ENCODE measurements around the gene ARHGAP24. TPM values are rescaled to one million over a fixed set of nuclear protein-coding genes. Genes with fewer than 3 reads are reported as not detected.
"Not testable (repeated sequence)": the region's sequence is repeated elsewhere in the genome, so short reads cannot be mapped to it uniquely, and the experiment has no call there.

ARHGAP24 gene
- total and polyA plus RNA-seq, 3 experiments from 2014 or later = not detected

DNA sequence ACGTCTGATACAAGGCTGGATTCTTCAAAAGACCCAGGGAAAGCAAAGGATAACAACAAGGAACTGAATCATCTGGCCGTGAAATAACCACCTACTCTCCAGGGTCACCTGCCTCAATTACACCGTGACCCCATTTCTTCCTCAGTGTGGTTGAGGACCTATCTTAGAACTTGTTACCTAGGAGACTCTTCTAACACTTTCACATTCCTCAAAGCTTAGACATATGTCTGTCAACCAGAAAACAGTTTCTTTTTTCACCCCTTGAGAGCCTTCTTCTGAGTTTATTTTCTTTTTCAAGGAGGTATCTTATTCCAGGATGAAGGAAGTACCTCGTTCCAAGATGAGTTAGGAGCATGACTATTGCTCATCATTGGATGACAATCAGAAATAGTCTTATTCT is 337.8 kb downstream of the ARHGAP24 start:
- Histone ChIP-seq H3K4me1 (ENCODE audit: insufficient read depth, low read length) (no peaks in the 10 kb centered on the region), H3K4me3 (ENCODE audit: low read length) (no peak overlapping the region), H3K36me3 (ENCODE audit: insufficient read depth, low read length) (no peaks in the 10 kb centered on the region), H3K27me3 (ENCODE audit: insufficient read depth, low read length, poor library complexity, severe bottlenecking) (no peaks in the 10 kb centered on the region), H3K27ac (ENCODE audit: low read depth, low read length) (no peak overlapping the region), H3K9me3 (ENCODE audit: low read length) (no peaks in the 10 kb centered on the region)
- no peak overlapping the region for H3K4me3 Mint-ChIP-seq
- ChIA-PET CTCF (no interaction called here), POLR2A (no interaction called here)
- no peak overlapping the region for H3K27ac Mint-ChIP-seq
- DNase-seq = no peak
- no peaks in the 10 kb centered on the region for H3K4me1 Mint-ChIP-seq
- H3K27me3 Mint-ChIP-seq = peaks cover 0 to 2% of the 10 kb centered on the region in 2 donors
- H3K9me3 Mint-ChIP-seq = peaks cover 0 to 17% (median 7%) of the 10 kb centered on the region in 5 donors
- no peaks in the 10 kb centered on the region for H3K36me3 Mint-ChIP-seq

DNA sequence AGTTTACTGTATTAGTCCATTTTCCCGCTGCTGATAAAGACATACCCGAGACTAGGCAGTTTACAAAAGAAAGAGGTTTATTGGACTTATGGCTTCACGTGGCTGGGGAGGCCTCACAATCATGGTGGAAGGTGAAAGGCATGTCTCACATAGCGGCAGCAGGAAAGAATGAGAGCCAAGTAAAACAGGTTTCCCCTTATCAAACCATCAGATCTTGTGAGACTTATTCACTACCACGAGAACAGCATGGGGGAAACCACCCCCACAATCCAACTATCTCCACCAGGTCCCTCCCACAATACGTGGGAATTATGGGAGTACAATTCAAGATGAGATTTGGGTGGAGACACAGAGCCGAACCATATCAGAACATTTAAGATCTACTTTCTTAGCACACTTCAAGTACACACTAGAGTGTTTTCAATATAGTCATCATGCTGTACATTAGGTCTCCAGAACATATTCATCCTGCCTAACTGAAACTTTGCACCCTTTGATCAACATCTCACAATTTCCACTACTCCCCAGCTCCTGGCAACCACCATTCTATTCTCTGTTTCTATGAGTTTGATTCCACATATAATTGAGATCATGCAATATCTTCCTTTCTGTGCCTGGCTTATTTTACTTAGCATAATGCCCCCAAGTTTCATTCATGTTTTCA is 341.0 kb downstream of the ARHGAP24 start:
- Mint-ChIP-seq H3K4me1 (no peaks in the 10 kb centered on the region), H3K27ac (no peak overlapping the region), H3K36me3 (no peaks in the 10 kb centered on the region), H3K27me3 (peaks cover 0 to 2% of the 10 kb centered on the region in 2 donors), H3K9me3 (peaks cover 0 to 20% (median 8%) of the 10 kb centered on the region in 5 donors), H3K4me3 (no peak overlapping the region)
- Histone ChIP-seq H3K4me3 (ENCODE audit: low read length) (no peak overlapping the region), H3K27me3 (ENCODE audit: insufficient read depth, low read length, poor library complexity, severe bottlenecking) (no peaks in the 10 kb centered on the region), H3K36me3 (ENCODE audit: insufficient read depth, low read length) (no peaks in the 10 kb centered on the region), H3K9me3 (ENCODE audit: low read length) (no peaks in the 10 kb centered on the region), H3K4me1 (ENCODE audit: insufficient read depth, low read length) (no peaks in the 10 kb centered on the region), H3K27ac (ENCODE audit: low read depth, low read length) (no peak overlapping the region)
- ChIA-PET POLR2A (no interaction called here), CTCF (no interaction called here)
- no peak for DNase-seq

DNA sequence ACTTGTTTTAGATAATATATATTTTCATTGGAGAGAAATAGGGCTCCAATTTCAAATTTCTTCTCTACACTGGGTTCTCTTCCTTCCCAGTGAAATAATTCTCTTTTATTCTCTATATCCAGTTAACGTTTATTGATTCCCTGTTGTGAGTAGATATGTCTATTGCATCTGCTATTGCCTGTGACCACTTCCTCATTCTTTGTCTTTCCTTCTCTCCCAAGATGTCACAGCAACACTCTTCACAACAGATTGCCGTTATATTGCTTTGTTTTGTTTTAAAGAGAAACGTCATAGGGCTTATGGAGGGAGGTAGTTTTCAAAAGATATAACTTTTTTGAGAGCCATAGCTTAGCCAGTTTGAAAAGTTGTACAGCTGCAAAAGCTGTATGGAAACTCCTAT is 343.8 kb downstream of the ARHGAP24 start:
- ChIA-PET POLR2A (no interaction called here), CTCF (no interaction called here)
- Mint-ChIP-seq H3K4me3 (no peak overlapping the region), H3K4me1 (no peaks in the 10 kb centered on the region), H3K36me3 (no peaks in the 10 kb centered on the region), H3K27me3 (peaks cover 0 to 1% of the 10 kb centered on the region in 2 donors), H3K27ac (no peak overlapping the region), H3K9me3 (peaks cover 0 to 11% (median 0%) of the 10 kb centered on the region in 5 donors)
- Histone ChIP-seq H3K9me3 (ENCODE audit: low read length) (no peaks in the 10 kb centered on the region), H3K4me1 (ENCODE audit: insufficient read depth, low read length) (no peaks in the 10 kb centered on the region), H3K27me3 (ENCODE audit: insufficient read depth, low read length, poor library complexity, severe bottlenecking) (no peaks in the 10 kb centered on the region), H3K36me3 (ENCODE audit: insufficient read depth, low read length) (no peaks in the 10 kb centered on the region), H3K27ac (ENCODE audit: low read depth, low read length) (no peak overlapping the region), H3K4me3 (ENCODE audit: low read length) (no peak overlapping the region)
- no peak for DNase-seq

DNA sequence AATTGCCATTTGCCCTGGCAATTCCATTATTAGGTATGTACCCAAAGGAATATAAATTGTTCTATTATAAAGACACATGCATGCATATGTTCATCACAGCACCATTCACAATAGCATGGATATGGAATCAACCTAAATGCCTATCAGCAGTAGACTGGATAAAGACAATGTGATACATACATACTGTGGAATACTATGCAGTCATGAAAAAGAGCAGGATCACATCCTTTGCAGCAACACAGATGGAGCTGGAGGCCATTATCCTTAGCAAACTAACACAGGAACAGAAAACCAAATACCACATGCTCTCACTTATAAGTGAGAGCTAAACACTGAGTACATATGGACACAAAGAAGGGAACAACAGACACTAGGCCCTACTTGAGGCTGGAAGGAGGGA is 345.2 kb downstream of the ARHGAP24 start:
- H3K9me3 Mint-ChIP-seq; H3K9me3 ChIP-seq (ENCODE audit: low read length); H3K27ac ChIP-seq (ENCODE audit: low read depth, low read length); H3K27me3 ChIP-seq (ENCODE audit: insufficient read depth, low read length, poor library complexity, severe bottlenecking); CTCF ChIA-PET; H3K4me1 Mint-ChIP-seq; H3K27me3 Mint-ChIP-seq; H3K36me3 ChIP-seq (ENCODE audit: insufficient read depth, low read length); H3K4me1 ChIP-seq (ENCODE audit: insufficient read depth, low read length); POLR2A ChIA-PET; H3K4me3 ChIP-seq (ENCODE audit: low read length); H3K36me3 Mint-ChIP-seq; H3K27ac Mint-ChIP-seq; DNase-seq; H3K4me3 Mint-ChIP-seq: not testable (repeated sequence)

DNA sequence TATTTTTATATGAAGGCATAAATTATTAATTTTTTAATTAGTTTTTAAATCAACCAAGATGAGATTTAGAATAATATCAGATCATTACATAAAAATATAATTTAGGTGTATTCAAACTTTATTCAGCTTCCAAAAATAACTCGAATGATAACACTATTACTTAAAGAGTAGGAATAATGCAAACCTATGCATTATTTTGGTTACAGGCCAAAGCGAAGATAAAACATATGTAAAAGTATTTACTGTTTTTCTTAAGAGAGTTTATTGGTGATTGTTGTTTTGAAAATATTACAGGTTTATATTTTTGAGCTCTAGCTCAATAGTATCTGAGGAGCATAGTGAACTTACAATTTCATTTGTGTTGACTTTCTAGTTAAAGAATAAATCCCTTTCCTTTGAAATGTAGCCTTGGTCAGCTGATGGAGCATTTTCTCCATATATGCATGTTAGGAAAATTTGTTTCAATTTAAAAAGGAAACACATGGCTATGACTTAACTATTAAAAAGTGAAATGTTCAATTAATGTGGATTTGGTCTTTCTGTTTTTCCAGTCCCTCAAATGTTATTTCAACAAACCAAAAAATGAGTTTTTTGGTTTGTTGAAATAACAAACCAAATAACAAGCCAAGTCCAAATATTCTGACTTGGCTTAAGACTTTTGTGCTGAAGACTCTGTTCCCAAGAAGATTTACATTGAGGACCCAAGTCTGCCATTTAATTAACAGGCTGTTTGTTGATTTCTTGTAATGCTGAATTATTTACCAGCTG is 346.9 kb downstream of the ARHGAP24 start:
- H3K4me3 ChIP-seq (ENCODE audit: low read length) = no peak overlapping the region
- no peaks in the 10 kb centered on the region for H3K36me3 Mint-ChIP-seq
- no peaks in the 10 kb centered on the region for H3K4me1 Mint-ChIP-seq
- H3K36me3 ChIP-seq (ENCODE audit: insufficient read depth, low read length) = no peaks in the 10 kb centered on the region
- DNase-seq = no peak
- H3K4me3 Mint-ChIP-seq = no peak overlapping the region
- H3K9me3 Mint-ChIP-seq = peaks cover 0 to 8% (median 3%) of the 10 kb centered on the region in 5 donors
- no peak overlapping the region for H3K27ac ChIP-seq (ENCODE audit: low read depth, low read length)
- CTCF ChIA-PET = no interaction called here
- no peaks in the 10 kb centered on the region for H3K27me3 Mint-ChIP-seq
- H3K9me3 ChIP-seq (ENCODE audit: low read length) = no peaks in the 10 kb centered on the region
- POLR2A ChIA-PET = no interaction called here
- H3K27ac Mint-ChIP-seq = no peak overlapping the region
- no peaks in the 10 kb centered on the region for H3K27me3 ChIP-seq (ENCODE audit: insufficient read depth, low read length, poor library complexity, severe bottlenecking)
- H3K4me1 ChIP-seq (ENCODE audit: insufficient read depth, low read length) = no peaks in the 10 kb centered on the region

DNA sequence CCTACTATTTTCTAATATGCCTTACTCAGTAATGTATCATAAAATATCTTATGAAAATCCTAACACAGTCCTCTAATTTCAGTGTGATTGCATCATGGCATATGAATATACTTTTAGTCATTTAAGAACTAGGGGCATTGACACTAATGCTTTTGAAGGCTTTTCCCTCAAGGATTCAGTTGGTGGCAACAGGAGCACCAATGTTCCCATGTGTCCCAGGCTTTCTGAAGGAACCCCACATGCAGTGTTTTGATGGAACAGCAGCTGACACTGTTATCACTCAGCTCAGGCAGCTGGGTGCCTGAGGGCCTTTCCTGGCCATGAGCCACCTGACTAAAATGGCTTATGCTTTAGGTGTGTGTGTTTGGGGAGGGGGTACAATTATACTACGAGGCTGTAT is 348.3 kb downstream of the ARHGAP24 start:
- no peak overlapping the region for H3K27ac Mint-ChIP-seq
- ChIA-PET CTCF (no interaction called here), POLR2A (no interaction called here)
- DNase-seq = no peak
- H3K4me1 Mint-ChIP-seq = no peaks in the 10 kb centered on the region
- no peak overlapping the region for H3K4me3 Mint-ChIP-seq
- H3K27me3 ChIP-seq (ENCODE audit: insufficient read depth, low read length, poor library complexity, severe bottlenecking) = no peaks in the 10 kb centered on the region
- H3K9me3 ChIP-seq (ENCODE audit: low read length) = no peaks in the 10 kb centered on the region
- no peaks in the 10 kb centered on the region for H3K27me3 Mint-ChIP-seq
- no peaks in the 10 kb centered on the region for H3K36me3 Mint-ChIP-seq
- H3K4me1 ChIP-seq (ENCODE audit: insufficient read depth, low read length) = no peaks in the 10 kb centered on the region
- H3K36me3 ChIP-seq (ENCODE audit: insufficient read depth, low read length) = no peaks in the 10 kb centered on the region
- H3K27ac ChIP-seq (ENCODE audit: low read depth, low read length) = no peak overlapping the region
- no peak overlapping the region for H3K4me3 ChIP-seq (ENCODE audit: low read length)
- H3K9me3 Mint-ChIP-seq = peaks cover 0 to 8% (median 5%) of the 10 kb centered on the region in 5 donors

DNA sequence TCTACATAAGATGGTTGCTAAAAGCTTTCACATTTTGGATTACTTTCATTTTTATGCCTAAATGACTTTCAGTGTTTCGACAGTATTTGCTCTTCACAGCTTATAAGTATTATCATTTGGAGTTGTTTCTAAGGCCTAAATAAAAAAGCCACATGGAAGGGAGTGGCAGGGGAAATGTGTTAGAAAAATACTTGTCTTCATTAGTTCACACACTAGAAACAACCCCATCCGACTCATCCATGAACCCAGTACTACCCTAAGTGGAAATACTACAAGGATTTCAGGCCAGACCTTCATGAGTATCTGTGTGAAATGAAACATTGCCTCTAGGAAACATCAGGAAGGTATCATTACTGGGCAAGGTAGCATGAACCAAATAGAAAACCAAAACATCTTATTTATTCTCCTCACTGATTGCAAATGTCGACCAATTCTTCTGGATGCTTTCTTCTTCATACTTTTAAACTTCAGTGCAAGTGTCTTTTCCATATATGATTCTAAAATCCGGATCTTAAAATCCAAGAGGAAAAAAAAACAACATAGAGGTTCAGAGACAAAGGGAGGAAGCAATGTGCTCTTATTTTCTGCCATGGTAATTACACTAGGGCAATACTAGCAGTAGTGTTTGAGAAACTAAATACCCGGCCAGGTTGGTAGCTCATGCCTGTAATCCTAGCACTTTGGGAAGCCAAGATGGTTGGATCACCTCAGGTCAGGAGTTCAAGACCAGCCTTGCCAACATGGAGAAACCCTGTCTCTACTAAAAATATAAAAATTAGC is 349.4 kb downstream of the ARHGAP24 start:
- Mint-ChIP-seq H3K4me1 (no peaks in the 10 kb centered on the region), H3K36me3 (no peaks in the 10 kb centered on the region), H3K4me3 (no peak overlapping the region), H3K27me3 (no peaks in the 10 kb centered on the region), H3K27ac (no peak overlapping the region), H3K9me3 (peaks cover 0 to 8% (median 5%) of the 10 kb centered on the region in 5 donors)
- no peaks in the 10 kb centered on the region for H3K27me3 ChIP-seq (ENCODE audit: insufficient read depth, low read length, poor library complexity, severe bottlenecking)
- no peak overlapping the region for H3K4me3 ChIP-seq (ENCODE audit: low read length)
- H3K36me3 ChIP-seq (ENCODE audit: insufficient read depth, low read length) = no peaks in the 10 kb centered on the region
- no peak for DNase-seq
- CTCF ChIA-PET = no interaction called here
- no peak overlapping the region for H3K27ac ChIP-seq (ENCODE audit: low read depth, low read length)
- H3K4me1 ChIP-seq (ENCODE audit: insufficient read depth, low read length) = no peaks in the 10 kb centered on the region
- POLR2A ChIA-PET = no interaction called here
- H3K9me3 ChIP-seq (ENCODE audit: low read length) = no peaks in the 10 kb centered on the region

DNA sequence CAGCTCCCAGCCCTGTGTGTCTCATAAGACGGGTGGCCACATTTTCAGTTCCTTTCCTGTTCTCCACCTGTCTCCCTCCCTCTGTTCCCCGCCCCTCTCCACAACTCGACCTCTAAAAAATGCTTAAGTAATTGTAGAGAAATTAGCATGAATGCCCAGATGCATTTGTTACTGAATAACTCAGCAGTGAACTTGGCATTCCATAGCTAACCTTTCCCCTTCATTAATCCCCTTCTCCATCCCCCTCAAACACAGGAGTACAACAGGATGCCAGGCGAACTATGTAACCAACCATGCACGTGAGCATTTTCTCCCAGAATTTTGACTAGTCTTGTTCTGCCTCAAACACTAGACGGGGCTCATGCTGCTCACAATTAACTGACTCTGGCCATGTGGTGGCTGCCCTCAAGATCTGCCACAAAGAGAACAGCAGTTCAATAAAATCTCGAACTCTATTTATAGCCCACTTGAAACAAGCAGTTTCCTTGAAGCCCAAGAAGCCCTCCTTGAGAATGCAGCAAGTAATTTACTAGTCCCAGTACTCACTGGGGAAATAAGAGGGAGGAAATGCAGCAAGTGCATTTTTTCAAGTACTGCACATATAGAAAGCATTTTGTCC is 351.2 kb downstream of the ARHGAP24 start:
- no peaks in the 10 kb centered on the region for H3K4me1 ChIP-seq (ENCODE audit: insufficient read depth, low read length)
- Mint-ChIP-seq H3K4me1 (no peaks in the 10 kb centered on the region), H3K4me3 (no peak overlapping the region), H3K27ac (no peak overlapping the region), H3K27me3 (no peaks in the 10 kb centered on the region), H3K36me3 (no peaks in the 10 kb centered on the region), H3K9me3 (peaks cover 0 to 8% (median 2%) of the 10 kb centered on the region in 5 donors)
- H3K4me3 ChIP-seq (ENCODE audit: low read length) = no peak overlapping the region
- ChIA-PET POLR2A (no interaction called here), CTCF (no interaction called here)
- no peaks in the 10 kb centered on the region for H3K27me3 ChIP-seq (ENCODE audit: insufficient read depth, low read length, poor library complexity, severe bottlenecking)
- no peak for DNase-seq
- H3K27ac ChIP-seq (ENCODE audit: low read depth, low read length) = no peak overlapping the region
- no peaks in the 10 kb centered on the region for H3K36me3 ChIP-seq (ENCODE audit: insufficient read depth, low read length)
- no peaks in the 10 kb centered on the region for H3K9me3 ChIP-seq (ENCODE audit: low read length)
